ENCODE data around the gene C19orf85.

The C19orf85 gene

DNA sequence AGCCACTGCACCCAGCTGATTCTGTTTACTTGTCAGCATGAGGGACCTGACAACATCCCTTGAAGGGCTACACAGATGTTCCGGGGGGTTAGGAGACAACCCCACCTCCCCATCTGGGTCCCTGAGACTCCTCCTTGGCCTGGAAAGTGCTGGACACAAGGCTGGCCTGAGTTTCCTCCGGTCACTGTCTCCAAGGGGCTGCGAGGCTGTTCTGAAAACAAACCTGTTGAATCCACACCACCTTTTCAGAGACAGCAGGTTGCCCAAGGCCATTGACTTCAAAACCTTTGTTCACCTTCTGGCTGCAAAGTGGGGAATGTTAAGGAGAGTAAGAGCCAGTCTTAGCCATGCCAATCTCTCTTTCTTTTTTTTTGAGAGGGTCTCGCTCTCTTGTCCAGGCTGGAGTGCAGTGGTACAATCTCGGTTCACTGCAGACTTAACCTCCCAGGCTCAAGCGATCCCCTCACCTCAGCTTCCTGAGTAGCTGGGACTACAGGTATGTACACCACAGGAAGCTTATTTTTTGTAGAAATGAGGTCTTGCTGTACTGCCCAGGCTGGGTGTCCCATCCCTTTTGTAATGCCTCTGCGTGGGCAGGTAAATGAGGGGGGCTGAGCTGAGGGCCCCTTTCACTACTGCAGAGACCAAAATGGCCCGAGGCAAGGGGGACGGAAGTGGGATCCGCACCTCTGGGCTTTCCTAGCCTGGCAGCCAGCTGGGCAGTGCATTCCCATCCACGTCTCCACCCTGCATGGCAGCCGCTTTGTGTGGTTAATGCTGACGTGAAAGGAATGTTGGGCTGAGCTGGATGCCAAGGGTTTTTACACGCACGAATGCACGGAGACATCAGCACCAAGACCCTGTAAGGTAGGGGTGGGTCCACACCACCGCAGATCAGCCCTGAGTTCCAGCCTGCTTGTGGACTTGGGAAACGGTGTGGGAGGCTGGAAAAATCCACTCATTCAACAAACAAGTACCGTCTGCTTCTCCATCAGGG, 10.0 kb upstream of the C19orf85 start:
- no peak for DNase-seq

DNA sequence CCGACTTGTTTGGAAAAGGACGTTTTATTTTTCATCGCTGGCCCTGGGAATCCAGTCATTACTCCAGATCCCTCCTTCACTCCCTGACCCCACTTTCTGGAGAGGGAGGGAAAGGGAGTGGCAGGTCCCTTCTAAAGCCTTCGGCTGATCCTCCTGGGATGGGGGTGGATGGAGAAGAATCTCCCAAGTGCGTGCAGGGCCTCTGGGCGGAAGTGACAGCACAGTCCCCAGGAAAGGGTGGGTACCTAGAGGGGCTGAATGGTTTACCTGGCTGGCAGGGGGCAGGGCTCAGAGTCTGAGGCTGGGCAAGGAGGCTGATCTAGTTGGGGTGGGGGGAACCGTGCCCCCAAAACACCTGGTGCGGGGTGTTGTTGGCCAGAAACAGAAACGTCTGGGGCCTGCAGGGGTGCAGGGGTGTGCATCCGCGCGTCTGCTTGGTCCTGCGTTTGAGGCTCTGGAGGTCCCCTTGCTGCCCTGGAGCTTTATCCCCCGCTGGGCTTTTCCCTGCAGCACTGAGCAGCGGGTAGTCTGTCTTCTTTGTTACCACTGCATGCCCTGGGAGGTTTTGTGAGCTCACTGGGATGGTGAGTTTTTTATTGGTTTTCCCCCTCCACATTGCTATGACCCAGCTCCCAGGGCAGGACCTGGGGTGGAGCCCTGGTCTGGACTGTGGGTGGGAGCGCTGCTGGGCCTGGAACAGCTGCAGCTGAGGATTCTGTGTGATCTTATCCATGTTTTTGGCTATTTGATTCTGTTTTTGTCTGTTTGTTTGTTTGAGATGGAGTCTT, 8.9 kb upstream of the C19orf85 start:
- DNase-seq, result no peak

GRCh38 chr19:55472463-55472862, 7.9 kb upstream of the C19orf85 start:
- DNase-seq, result no peak

GRCh38 chr19:55471266-55471665, 6.7 kb upstream of the C19orf85 start:
- DNase-seq, result no peak

GRCh38 chr19:55468054-55468393, 3.5 kb upstream of the C19orf85 start:
- no peak for DNase-seq

DNA sequence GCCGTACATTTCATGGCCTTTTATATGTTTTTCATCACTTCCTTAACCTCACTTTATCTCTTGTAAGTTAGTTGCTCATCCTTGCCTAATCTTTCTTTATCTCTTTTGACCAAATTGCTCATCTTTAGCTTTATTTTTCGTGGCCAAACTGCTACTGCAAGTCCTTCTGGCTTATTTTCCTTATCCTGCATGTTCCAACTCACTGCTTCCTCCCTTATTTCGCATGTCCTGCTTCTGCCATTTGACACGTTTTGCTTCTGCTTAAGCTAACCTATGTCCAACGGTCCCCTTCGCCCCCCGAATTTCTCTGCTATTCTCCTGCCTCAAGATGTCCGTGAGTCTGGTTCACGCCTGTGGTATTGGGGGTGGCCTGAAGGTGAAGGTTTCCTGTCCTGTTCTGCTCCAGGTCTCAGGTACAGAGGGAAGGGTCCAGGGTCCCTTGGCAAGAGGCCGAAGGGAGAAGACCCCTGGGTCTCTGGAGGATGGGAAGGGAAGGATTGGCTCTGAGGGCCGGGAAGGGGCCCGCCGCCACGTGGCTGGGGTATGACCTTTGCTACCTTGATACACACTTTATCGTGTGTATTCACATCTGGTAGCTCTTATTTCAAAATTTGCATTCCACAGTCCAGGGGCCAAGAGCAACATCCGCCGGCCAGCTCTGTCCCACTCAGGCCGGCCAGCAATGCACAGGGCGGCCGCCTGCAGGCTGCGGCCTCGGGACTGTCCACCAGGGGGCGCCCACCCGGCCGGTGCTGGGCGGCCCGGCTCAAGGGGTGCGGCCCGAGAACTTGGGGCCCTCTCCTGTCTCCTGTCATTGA, 2.9 kb upstream of the C19orf85 start:
- peak; percentile 82 for DNase-seq

- no peak for DNase-seq
Observed at GRCh38 chr19:55466241-55466614, 1.7 kb upstream of the C19orf85 start.

DNA sequence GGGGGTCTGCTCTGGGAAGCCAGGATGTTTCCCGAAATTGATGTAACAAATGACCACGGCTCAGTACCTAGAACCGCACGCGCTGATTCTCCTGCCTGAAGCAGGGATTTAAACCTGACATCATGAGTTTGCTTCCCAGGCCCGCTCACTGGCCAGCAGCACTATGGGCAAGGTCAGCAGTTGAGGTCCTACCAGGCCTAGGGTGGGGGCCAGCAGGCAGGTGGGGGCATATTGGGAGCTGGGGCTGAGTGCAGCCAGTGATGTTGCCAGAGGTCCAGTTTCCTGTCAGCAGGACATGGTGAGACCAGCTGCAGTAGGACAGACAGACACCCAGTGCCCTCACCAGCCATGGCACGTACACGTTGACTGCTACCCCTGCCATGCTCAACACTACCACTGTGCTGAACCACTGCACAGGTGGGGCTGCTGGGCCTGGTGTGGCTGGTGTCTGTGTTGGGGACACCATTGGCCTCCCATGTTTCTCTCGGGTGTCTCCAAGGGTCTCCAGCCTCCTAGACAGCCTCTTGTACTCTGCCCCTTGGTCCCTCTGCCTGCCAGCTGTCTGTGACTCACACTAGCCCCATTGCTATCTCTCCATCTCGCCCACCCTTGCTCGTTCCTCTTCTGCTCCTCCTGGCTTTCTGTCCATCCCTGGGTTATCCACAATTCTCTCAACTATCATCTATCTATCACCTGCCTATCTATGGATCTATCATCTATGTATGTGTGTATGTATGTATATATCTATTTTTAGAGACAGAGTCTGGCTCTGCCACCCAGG, 1.1 kb upstream of the C19orf85 start:
- no peak for DNase-seq

- DNase-seq, result no peak
Observed at GRCh38 chr19:55464039-55464661, 401 bp downstream of the C19orf85 start.

GRCh38 chr19:55463583-55464031, 944 bp downstream of the C19orf85 start:
- DNase-seq, result no peak

DNA sequence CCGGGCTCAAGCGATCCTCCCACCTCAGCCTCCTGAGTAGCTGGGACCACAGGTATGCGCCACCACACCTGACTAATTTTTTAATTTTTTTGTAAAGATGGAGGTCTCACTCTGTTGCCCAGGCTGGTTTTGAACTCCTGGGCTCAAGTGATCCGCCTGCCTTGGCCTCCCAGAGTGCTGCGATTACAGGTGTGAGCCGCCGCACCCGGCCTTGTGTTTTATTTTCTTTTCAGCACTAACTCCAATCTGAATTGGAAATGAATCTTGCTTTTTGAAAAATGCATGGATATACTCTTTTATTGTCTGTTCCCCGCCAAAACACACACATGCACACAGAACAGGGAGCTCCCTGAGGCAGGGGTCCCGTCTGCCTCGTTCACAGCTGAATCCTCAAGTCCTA, 1.8 kb downstream of the C19orf85 start:
- no peak for DNase-seq

DNA sequence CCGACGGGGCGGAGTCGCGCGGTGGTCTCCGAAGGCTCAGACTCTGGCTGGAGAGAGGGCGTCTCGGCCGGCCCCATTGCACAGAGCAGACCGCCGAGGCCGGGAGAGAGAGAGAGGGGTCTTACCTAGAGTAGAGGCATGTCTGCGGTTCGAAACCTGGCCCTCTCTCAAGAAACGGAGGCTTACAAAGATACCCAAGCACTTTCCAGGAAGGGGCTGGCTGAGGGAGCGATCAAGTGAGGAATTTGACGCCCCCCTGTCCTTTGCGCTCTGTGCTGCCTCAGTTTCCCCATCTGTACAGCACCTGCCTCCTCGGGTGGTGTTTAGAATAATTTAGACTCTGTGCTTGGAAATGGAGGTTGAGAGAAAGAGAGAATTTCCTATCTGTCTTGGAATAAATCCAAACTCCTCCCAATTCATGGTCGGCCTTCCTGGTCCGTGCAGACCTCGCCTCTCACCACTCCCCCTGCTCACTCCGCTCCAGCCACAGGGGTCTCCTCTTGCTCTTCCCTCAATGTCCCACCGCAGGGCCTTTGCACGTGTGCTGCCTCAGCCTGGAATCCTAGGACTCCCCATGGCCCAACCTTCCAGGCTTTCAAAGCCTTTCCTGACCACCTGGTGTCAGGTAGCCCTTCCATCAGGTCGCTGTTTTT, 2.5 kb downstream of the C19orf85 start:
- DNase-seq, result no peak

DNA sequence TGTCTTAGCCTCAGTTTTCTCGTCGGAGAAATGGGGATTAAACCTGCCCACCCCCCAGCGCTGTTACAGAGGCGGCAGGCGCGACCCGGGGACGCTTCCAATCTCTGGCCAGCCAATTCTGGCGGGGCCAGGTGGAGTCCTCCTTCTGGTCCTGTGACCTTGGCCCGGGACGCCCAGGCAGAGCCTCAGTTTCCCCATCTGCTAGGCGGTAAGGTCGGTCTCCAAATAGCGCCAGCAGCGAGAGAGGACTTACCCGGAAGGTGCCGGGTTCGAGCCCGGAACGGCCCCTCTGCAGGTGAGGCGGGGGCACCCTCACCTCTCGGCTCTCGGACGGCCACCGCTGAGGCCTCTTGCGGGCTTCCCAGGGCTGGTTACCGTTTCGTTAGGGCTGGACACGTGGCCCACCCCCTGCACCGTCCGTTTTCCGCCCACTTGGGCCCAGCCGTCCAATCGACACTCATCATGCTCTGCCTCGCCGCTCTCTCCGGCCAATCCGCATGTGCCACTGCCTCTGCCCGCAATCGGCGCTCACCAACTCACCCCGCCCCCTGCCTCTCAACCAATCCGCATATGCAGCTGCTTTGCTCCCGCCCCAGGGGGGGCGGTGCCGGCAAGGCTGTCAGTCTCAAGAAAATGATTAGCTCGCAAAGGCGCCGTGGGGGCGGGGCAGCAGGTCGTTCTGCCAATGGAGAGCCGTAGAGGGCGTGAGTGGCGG, 3.1 kb downstream of the C19orf85 start, which contains the start of gene ISOC2:
ISOC2 (minus strand) TSS at position 384 of the 715 bp plus-strand sequence. CDS start 5,156 bp downstream, outside the sequence.
- DNase-seq, result peak; percentile 100

DNA sequence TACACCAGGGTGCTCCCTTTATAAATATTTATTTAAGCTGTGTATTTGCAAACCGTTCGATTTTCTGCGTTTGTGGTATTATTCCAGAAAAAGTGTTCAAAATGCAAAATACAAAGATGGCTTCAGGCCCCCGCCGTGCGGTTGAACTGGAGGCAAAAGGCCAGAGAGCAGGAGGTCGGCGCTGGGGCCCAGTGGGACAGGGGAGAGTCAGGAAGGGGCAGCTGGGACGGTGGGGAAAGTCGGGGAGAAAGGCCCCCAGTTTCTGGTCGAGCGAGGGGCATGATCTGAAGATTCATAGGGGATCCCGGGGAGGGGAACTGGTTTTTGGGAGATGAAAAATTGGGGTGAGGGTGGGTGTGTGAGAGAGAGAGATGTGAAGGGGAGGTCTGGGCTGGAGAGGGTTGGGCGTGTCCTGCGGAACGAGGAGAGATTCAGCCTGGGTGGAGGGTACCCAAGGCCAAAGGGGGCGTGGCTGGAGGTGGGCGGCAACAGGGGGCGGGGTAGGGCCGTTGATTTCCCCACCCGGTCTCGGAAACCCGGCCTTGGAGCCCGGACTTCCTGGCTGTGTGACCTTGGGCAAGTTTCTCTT, 3.8 kb downstream of the C19orf85 start:
- peak; percentile 54 for DNase-seq

- DNase-seq, result no peak
Observed at GRCh38 chr19:55459950-55460657, 4.4 kb downstream of the C19orf85 start.

GRCh38 chr19:55459551-55459949, 5.0 kb downstream of the C19orf85 start:
- no peak for DNase-seq

DNA sequence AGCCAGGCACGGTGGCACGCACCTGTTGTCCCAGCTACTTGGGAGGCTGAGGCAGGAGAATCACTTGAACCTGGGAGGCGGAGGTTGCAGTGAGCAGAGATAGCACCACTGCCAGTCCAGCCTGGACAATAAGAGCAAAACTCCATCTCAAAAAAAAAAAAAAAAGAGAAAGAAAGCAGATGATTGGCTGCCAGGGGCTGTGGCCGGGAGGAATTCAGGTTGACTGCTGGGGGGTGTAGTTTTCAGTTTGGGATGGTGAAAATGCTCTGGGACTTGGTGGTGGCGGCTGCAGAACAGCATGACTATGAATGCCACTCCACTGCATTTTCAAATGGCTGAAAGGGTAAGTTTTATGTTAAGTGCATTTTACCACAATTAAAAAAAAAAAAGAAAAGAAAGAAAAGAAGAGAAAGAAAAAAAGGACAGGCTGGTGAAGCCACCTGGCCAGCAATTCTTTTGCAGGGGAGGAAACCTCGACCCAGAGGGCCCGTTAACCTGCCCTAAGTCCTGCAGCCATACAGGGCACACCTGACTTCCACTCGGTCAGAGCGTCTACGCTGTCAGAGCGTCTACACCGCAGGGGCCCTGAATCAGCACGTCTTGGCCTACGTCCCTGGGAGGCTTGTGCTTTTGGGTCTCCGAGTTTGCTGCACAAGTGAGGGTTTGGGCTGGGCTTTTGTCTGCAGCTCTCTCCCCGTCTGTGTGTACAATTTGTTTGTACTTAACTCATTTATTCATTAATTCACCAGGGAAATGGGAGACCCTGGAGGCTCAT, 6.7 kb downstream of the C19orf85 start:
- DNase-seq, result no peak

GRCh38 chr19:55456347-55456746, 8.2 kb downstream of the C19orf85 start:
- no peak for DNase-seq
